ENCODE measurements around the gene SYTL1. TPM values are rescaled to one million over a fixed set of nuclear protein-coding genes. Genes with fewer than 3 reads are reported as not detected.
A peak's percentile ranks its signal among the peaks of the same experiment; 100 is the strongest.

Gene SYTL1
- total RNA-seq, 2 donors from 2014 or later: 6.7 to 7.5 TPM

DNA sequence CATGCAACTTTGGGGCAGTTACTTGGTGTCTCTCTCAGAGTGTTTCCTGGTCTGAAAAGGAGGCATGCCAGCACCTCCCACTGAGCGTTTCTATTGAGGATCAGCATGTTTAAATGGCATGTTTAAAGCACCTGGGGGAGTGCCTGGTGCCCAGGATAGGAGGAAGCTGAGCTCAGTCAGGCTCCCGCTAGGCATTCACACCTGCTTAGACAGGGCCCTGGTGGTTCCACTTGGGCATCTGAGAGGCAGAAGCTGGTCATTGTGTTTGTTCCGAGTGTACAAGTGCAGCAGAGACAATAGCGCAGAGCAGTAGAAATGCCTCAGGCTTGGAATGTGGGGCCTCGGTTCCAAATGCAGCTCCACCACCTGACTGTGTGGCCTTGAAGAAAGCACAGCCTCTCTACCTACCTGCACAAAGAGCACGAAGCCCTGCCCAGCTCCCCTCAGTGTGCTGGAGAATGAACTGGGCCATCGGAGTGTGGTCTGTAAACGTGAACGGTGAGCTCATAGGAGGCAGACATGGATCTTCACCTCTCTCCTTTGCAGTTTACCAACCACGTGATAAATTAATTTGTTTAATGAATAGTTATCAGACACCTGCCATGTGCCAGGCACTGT lies 40.1 kb upstream of the SYTL1 start:
- Histone ChIP-seq H3K4me1 (ENCODE audit: control insufficient read depth, insufficient read depth, low read length) (peaks cover 24% of the 10 kb centered on the region), H3K9ac (ENCODE audit: extremely low read depth, low read length, poor library complexity, severe bottlenecking) (no peak overlapping the region), H3K36me3 (ENCODE audit: control insufficient read depth, insufficient read depth, low read length) (peaks cover 18% of the 10 kb centered on the region), H3K27ac (ENCODE audit: low read depth, low read length) (no peak overlapping the region), H3K9me3 (ENCODE audit: control insufficient read depth, low read length) (no peaks in the 10 kb centered on the region), H3K27me3 (ENCODE audit: control insufficient read depth, insufficient read depth, low read length, poor library complexity, severe bottlenecking) (no peaks in the 10 kb centered on the region), H3K4me3 (ENCODE audit: low read length) (no peak overlapping the region)
- peak overlapping the region; percentile 52 for H3K27ac Mint-ChIP-seq
- H3K9me3 Mint-ChIP-seq: no peaks in the 10 kb centered on the region
- TF ChIP-seq, protein P1, sequence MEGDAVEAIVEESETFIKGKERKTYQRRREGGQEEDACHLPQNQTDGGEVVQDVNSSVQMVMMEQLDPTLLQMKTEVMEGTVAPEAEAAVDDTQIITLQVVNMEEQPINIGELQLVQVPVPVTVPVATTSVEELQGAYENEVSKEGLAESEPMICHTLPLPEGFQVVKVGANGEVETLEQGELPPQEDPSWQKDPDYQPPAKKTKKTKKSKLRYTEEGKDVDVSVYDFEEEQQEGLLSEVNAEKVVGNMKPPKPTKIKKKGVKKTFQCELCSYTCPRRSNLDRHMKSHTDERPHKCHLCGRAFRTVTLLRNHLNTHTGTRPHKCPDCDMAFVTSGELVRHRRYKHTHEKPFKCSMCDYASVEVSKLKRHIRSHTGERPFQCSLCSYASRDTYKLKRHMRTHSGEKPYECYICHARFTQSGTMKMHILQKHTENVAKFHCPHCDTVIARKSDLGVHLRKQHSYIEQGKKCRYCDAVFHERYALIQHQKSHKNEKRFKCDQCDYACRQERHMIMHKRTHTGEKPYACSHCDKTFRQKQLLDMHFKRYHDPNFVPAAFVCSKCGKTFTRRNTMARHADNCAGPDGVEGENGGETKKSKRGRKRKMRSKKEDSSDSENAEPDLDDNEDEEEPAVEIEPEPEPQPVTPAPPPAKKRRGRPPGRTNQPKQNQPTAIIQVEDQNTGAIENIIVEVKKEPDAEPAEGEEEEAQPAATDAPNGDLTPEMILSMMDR (conservative IDR thresholded peaks at IDR 0.05): no peak
- no peak overlapping the region for H3K4me3 Mint-ChIP-seq
- H3K27me3 Mint-ChIP-seq (ENCODE audit: insufficient read depth): no peaks in the 10 kb centered on the region
- peaks cover 33% of the 10 kb centered on the region for H3K4me1 Mint-ChIP-seq
- 81 to 84% methylated on average over 9 to 10 of the region's 10 CpGs for WGBS, 2 experiments (ENCODE audit: insufficient coverage in 1 of 2, insufficient read length in 1 of 2)
- peak; percentile 72 for DNase-seq
- H3K36me3 Mint-ChIP-seq (ENCODE audit: low read depth): peaks cover 23% of the 10 kb centered on the region

DNA sequence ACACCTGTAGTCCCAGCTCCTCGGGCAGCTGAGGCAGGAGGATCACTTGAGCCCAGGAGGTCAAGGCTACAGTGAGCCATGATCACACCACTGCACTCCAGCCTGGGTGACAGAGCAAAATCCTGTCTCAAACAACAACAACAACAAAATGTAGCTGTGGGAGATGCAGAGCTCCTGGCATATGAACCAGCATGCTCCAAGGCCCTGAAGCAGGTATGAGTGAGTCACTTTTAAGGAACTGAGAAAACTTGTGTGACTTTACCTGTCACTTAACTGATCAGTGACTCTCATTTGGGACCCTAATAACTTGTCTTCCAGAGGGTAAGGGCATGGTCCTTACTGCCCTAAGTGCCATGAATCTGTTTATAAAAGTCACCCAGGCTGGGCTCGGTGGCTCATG lies 39.2 kb upstream of the SYTL1 start:
- Mint-ChIP-seq H3K27ac (no peak overlapping the region), H3K4me1 (peaks cover 42% of the 10 kb centered on the region), H3K9me3 (no peaks in the 10 kb centered on the region), H3K27me3 (ENCODE audit: insufficient read depth) (no peaks in the 10 kb centered on the region), H3K36me3 (ENCODE audit: low read depth) (peaks cover 23% of the 10 kb centered on the region), H3K4me3 (no peak overlapping the region)
- no peaks in the 10 kb centered on the region for H3K9me3 ChIP-seq (ENCODE audit: control insufficient read depth, low read length)
- WGBS, 2 experiments (ENCODE audit: insufficient coverage in 1 of 2, insufficient read length in 1 of 2): 86 to 95% methylated on average over 2 of the region's 2 CpGs
- DNase-seq: no peak
- H3K4me3 ChIP-seq (ENCODE audit: low read length): no peak overlapping the region
- H3K9ac ChIP-seq (ENCODE audit: extremely low read depth, low read length, poor library complexity, severe bottlenecking): no peak overlapping the region
- H3K36me3 ChIP-seq (ENCODE audit: control insufficient read depth, insufficient read depth, low read length): peaks cover 9% of the 10 kb centered on the region
- H3K27me3 ChIP-seq (ENCODE audit: control insufficient read depth, insufficient read depth, low read length, poor library complexity, severe bottlenecking): no peaks in the 10 kb centered on the region
- H3K4me1 ChIP-seq (ENCODE audit: control insufficient read depth, insufficient read depth, low read length): peaks cover 32% of the 10 kb centered on the region
- no peak overlapping the region for H3K27ac ChIP-seq (ENCODE audit: low read depth, low read length)
- TF ChIP-seq, protein P1 (conservative IDR thresholded peaks at IDR 0.05): no peak

DNA sequence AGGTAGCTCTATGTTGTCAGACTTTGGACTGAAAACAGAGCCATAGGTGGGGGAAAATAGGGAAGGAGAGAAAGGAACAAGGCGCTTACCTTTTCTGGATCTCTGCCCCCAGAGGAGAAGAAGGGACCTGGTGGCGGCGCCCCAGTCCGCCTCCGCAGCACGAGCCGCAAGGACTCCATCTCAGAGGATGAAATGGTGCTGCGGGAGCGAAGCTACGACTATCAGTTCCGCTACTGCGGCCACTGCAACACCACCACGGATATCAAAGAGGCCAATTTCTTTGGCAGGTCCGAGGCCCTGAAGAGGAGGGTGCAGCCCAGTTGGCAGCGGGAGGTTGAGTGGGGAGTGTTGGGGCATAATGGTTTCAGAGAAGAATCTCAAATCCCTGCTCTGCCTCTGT lies 38.3 kb upstream of the SYTL1 start:
- no peak overlapping the region for H3K27ac ChIP-seq (ENCODE audit: low read depth, low read length)
- H3K4me3 ChIP-seq (ENCODE audit: low read length): no peak overlapping the region
- 93 to 96% methylated on average over 10 to 15 of the region's 15 CpGs for WGBS, 2 experiments (ENCODE audit: insufficient coverage in 1 of 2, insufficient read length in 1 of 2)
- H3K9ac ChIP-seq (ENCODE audit: extremely low read depth, low read length, poor library complexity, severe bottlenecking): no peak overlapping the region
- H3K4me1 ChIP-seq (ENCODE audit: control insufficient read depth, insufficient read depth, low read length): peaks cover 35% of the 10 kb centered on the region
- H3K27me3 Mint-ChIP-seq (ENCODE audit: insufficient read depth): no peaks in the 10 kb centered on the region
- no peak overlapping the region for H3K4me3 Mint-ChIP-seq
- no peaks in the 10 kb centered on the region for H3K27me3 ChIP-seq (ENCODE audit: control insufficient read depth, insufficient read depth, low read length, poor library complexity, severe bottlenecking)
- DNase-seq: no peak
- H3K9me3 ChIP-seq (ENCODE audit: control insufficient read depth, low read length): no peaks in the 10 kb centered on the region
- no peak overlapping the region for H3K27ac Mint-ChIP-seq
- H3K4me1 Mint-ChIP-seq: peaks cover 47% of the 10 kb centered on the region
- H3K9me3 Mint-ChIP-seq: no peaks in the 10 kb centered on the region
- peaks cover 1% of the 10 kb centered on the region for H3K36me3 ChIP-seq (ENCODE audit: control insufficient read depth, insufficient read depth, low read length)
- TF ChIP-seq, protein P1 (conservative IDR thresholded peaks at IDR 0.05): no peak
- peaks cover 15% of the 10 kb centered on the region for H3K36me3 Mint-ChIP-seq (ENCODE audit: low read depth)
